Measurements from ENCODE around the gene GMIP.
"Not testable (repeated sequence)": the region's sequence is repeated elsewhere in the genome, so short reads cannot be mapped to it uniquely, and the experiment has no call there.

- TF ChIP-seq CTCF (IDR thresholded peaks at IDR 0.05; ENCODE audit: insufficient read depth, low read depth, low read length); EZH2 (IDR thresholded peaks at IDR 0.05; ENCODE audit: insufficient read depth, low read length): not testable (repeated sequence)
Measured at GRCh38 chr19:19598728-19599451, 44.6 kb downstream of the GMIP start.

Data from astrocyte (in vitro differentiated cells and primary cell).